HL-60 (cell line): Measurements from ENCODE around the gene TOX2.

Experiments used
- DNase-seq, 2 experiments: peaks; one replicate each; pipeline ENCODE4 v3.0.0-alpha.2; 2010 to 2020; ENCODE audit warnings: low read depth in 1 of 2, low spot score in 1 of 2
- H3K27ac ChIP-seq: fragments of 250-450 bp; sonication (Bioruptor Pico); replicated peaks from 2 replicates; pipeline ENCODE4 v1.5.1; 2020; ENCODE audit warnings: mild to moderate bottlenecking, moderate library complexity
- H3K27me3 ChIP-seq: fragments of 250-450 bp; sonication (Bioruptor Pico); 2 replicates; pipeline ENCODE4 v1.5.1; 2021; ENCODE audit warnings: mild to moderate bottlenecking, moderate library complexity; ENCODE audit not compliant: insufficient read depth, poor library complexity, severe bottlenecking
- H3K4me3 ChIP-seq: replicated peaks from 2 replicates; pipeline ENCODE4 v1.5.1; 2011; ENCODE audit warnings: mild to moderate bottlenecking, control low read depth, low read length; ENCODE audit not compliant: insufficient read depth
- CTCF ChIP-seq: IDR thresholded peaks from one replicate; pipeline ENCODE4 v1.5.1; 2011; ENCODE audit warnings: low read length, control low read depth, inconsistent platforms; ENCODE audit not compliant: insufficient read depth
- GABPA ChIP-seq: IDR thresholded peaks from 2 replicates; pipeline ENCODE4 v1.6.1; 2012; ENCODE audit warnings: low read depth
- POLR2AphosphoS5 ChIP-seq: IDR thresholded peaks from 2 replicates; pipeline ENCODE4 v1.6.1; 2012; ENCODE audit warnings: low read depth
- SPI1 ChIP-seq: IDR thresholded peaks from 2 replicates; pipeline ENCODE4 v1.6.1; 2012; ENCODE audit warnings: low read depth, mild to moderate bottlenecking, borderline replicate concordance
- TF ChIP-seq, protein P1 (sequence below): IDR thresholded peaks from 2 replicates; pipeline ENCODE4 v1.6.1; 2012; ENCODE audit warnings: low read depth; ENCODE audit not compliant: insufficient replicate concordance

Gene TOX2

DNA sequence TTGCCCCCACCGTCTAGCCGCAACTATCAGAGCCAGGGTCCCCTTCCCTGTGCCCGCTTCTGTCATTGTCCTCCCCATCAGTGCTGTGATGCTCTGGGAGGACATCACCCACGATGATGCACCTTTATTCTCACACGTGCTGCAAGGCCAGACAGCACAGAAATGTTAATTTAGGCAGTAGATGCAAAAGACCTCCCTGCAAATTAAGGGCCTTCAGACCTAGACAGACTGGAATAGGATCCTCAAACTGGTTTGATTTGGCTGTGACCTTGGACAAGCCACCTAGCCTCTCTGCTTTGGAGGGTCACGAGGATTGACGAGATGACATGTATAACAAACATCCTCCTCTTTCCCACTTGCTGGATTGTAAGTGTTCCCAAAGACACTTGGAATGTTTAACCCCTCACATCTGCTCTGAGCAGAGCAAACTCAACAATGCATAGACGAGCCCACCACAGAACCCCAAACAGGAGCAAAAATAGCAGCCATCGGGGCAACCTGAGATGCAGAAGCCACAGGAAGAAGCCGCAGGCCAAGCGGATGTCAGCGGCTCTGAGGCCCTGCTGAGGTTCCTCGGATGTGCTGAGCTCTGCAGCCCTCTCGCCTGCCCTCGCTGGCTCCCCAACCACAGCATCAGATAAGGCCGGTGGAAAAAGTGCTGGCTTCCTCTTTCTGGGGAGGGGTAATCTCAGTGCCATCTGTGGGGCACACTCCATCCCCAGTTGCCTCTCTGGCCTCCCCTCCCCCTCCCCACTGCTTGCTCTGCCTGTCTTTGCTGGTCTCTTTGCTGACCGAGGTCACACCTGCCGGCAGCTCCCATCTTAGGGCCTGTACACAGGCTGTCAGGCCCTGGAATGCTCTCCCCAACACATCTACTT is 35.3 kb downstream of the TOX2 start:
- 0 out of 2 replicates have a peak overlapping the region, but pooled peaks have one; percentile 3 for H3K27ac ChIP-seq
- TF ChIP-seq POLR2AphosphoS5 (peak; percentile 96), SPI1 (peak; percentile 53; the same call in 1 of the 2 replicates), CTCF (no peak), GABPA (peak; percentile 45; the same call in 1 of the 2 replicates)
- TF ChIP-seq, protein P1, sequence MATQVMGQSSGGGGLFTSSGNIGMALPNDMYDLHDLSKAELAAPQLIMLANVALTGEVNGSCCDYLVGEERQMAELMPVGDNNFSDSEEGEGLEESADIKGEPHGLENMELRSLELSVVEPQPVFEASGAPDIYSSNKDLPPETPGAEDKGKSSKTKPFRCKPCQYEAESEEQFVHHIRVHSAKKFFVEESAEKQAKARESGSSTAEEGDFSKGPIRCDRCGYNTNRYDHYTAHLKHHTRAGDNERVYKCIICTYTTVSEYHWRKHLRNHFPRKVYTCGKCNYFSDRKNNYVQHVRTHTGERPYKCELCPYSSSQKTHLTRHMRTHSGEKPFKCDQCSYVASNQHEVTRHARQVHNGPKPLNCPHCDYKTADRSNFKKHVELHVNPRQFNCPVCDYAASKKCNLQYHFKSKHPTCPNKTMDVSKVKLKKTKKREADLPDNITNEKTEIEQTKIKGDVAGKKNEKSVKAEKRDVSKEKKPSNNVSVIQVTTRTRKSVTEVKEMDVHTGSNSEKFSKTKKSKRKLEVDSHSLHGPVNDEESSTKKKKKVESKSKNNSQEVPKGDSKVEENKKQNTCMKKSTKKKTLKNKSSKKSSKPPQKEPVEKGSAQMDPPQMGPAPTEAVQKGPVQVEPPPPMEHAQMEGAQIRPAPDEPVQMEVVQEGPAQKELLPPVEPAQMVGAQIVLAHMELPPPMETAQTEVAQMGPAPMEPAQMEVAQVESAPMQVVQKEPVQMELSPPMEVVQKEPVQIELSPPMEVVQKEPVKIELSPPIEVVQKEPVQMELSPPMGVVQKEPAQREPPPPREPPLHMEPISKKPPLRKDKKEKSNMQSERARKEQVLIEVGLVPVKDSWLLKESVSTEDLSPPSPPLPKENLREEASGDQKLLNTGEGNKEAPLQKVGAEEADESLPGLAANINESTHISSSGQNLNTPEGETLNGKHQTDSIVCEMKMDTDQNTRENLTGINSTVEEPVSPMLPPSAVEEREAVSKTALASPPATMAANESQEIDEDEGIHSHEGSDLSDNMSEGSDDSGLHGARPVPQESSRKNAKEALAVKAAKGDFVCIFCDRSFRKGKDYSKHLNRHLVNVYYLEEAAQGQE = no peak
- peak; percentile 76 to 89 for DNase-seq
- no peaks in the 10 kb centered on the region for H3K27me3 ChIP-seq
- no peak overlapping the region for H3K4me3 ChIP-seq

- TF ChIP-seq POLR2AphosphoS5 (no peak), SPI1 (no peak), CTCF (no peak), GABPA (no peak)
- TF ChIP-seq, protein P1 = no peak
- Histone ChIP-seq H3K27ac (no peak overlapping the region), H3K27me3 (no peaks in the 10 kb centered on the region), H3K4me3 (no peak overlapping the region)
- DNase-seq = no peak
Observed at GRCh38 chr20:43953919-43954592, 39.4 kb downstream of the TOX2 start.

- H3K27me3 ChIP-seq = no peaks in the 10 kb centered on the region
- TF ChIP-seq SPI1 (no peak), GABPA (no peak), POLR2AphosphoS5 (no peak), CTCF (no peak)
- TF ChIP-seq, protein P1 = no peak
- no peak overlapping the region; the same call in 1 of the 2 replicates for H3K27ac ChIP-seq
- no peak for DNase-seq
- no peak overlapping the region for H3K4me3 ChIP-seq
Observed at GRCh38 chr20:43954704-43955061, 40.0 kb downstream of the TOX2 start.
